Trophoblast cell (in vitro differentiated cells and primary cell): ENCODE results near the gene RLBP1.

Source experiments
- DNase-seq, 2 donors: peaks; one replicate each; pipeline ENCODE4 v3.0.0-alpha.2; 2016
- H2AFZ ChIP-seq: 2 replicates; pipeline ENCODE4 v1.6.1; 2013; ENCODE audit warnings: low read length, moderate library complexity, mild to moderate bottlenecking; ENCODE audit not compliant: insufficient read depth, poor library complexity
- H2AK5ac ChIP-seq: 2 replicates; pipeline ENCODE4 v1.6.1; 2013; ENCODE audit warnings: mild to moderate bottlenecking, low read length
- H2BK120ac ChIP-seq: 2 replicates; pipeline ENCODE4 v1.6.1; 2013; ENCODE audit warnings: low read length, mild to moderate bottlenecking, moderate library complexity; ENCODE audit not compliant: insufficient read depth, poor library complexity
- H2BK12ac ChIP-seq: 2 replicates; pipeline ENCODE4 v1.6.1; 2013; ENCODE audit warnings: mild to moderate bottlenecking, low read length, moderate library complexity
- H2BK5ac ChIP-seq: 2 replicates; pipeline ENCODE4 v1.6.1; 2013; ENCODE audit warnings: low read length, low read depth, moderate library complexity, mild to moderate bottlenecking; ENCODE audit not compliant: poor library complexity
- H3K14ac ChIP-seq: 2 replicates; pipeline ENCODE4 v1.6.1; 2013; ENCODE audit warnings: mild to moderate bottlenecking, low read length
- H3K18ac ChIP-seq: 2 replicates; pipeline ENCODE4 v1.6.1; 2013; ENCODE audit warnings: mild to moderate bottlenecking, low read length
- H3K23ac ChIP-seq: 2 replicates; pipeline ENCODE4 v1.6.1; 2013; ENCODE audit warnings: low read length
- H3K27ac ChIP-seq: 2 replicates; pipeline ENCODE4 v1.5.1; 2013; ENCODE audit warnings: low read depth, mild to moderate bottlenecking, inconsistent platforms, low read length, moderate library complexity
- H3K27me3 ChIP-seq: 2 replicates; pipeline ENCODE4 v1.6.1; 2013; ENCODE audit warnings: inconsistent platforms, mild to moderate bottlenecking, low read length, moderate library complexity; ENCODE audit not compliant: insufficient read depth
- H3K36me3 ChIP-seq, 2 experiments: 1 replicate in 1 of 2; 2 replicates in 1 of 2; pipeline ENCODE4 v1.6.1; 2013; ENCODE audit warnings: low read length in 2 of 2, mild to moderate bottlenecking in 2 of 2, moderate library complexity in 1 of 2; ENCODE audit not compliant: insufficient read depth in 2 of 2, control insufficient read depth in 1 of 2
- H3K4ac ChIP-seq: 2 replicates; pipeline ENCODE4 v1.6.1; 2013; ENCODE audit warnings: low read depth, mild to moderate bottlenecking, low read length, moderate library complexity
- H3K4me1 ChIP-seq, 2 experiments: 1 replicate in 1 of 2; 2 replicates in 1 of 2; pipeline ENCODE4 v1.6.1; 2013; ENCODE audit warnings: low read length in 2 of 2, mild to moderate bottlenecking in 2 of 2, moderate library complexity in 1 of 2; ENCODE audit not compliant: insufficient read depth in 2 of 2, control insufficient read depth in 1 of 2
- H3K4me2 ChIP-seq: 2 replicates; pipeline ENCODE4 v1.6.1; 2013; ENCODE audit warnings: inconsistent platforms, mild to moderate bottlenecking, low read length, moderate library complexity
- H3K4me3 ChIP-seq: 2 replicates; pipeline ENCODE4 v1.5.1; 2013; ENCODE audit warnings: mild to moderate bottlenecking, low read depth, low read length, inconsistent platforms
- H3K79me1 ChIP-seq: one replicate; pipeline ENCODE4 v1.6.1; 2013; ENCODE audit warnings: low read length
- H3K79me2 ChIP-seq: 2 replicates; pipeline ENCODE4 v1.6.1; 2013; ENCODE audit warnings: low read length, mild to moderate bottlenecking; ENCODE audit not compliant: control insufficient read depth, insufficient read depth, poor library complexity
- H3K9ac ChIP-seq: 2 replicates; pipeline ENCODE4 v1.6.1; 2013; ENCODE audit warnings: mild to moderate bottlenecking, low read length
- H3K9me3 ChIP-seq: 2 replicates; pipeline ENCODE4 v1.6.1; 2013; ENCODE audit warnings: low read depth, mild to moderate bottlenecking, control low read depth, inconsistent platforms, low read length; ENCODE audit not compliant: insufficient read depth
- H4K12ac ChIP-seq: 2 replicates; pipeline ENCODE4 v1.6.1; 2013; ENCODE audit warnings: low read depth, mild to moderate bottlenecking, low read length, moderate library complexity
- H4K8ac ChIP-seq: 2 replicates; pipeline ENCODE4 v1.6.1; 2013; ENCODE audit warnings: low read depth, mild to moderate bottlenecking, low read length, moderate library complexity
- H4K91ac ChIP-seq: one replicate; pipeline ENCODE4 v1.6.1; 2013; ENCODE audit warnings: low read depth, mild to moderate bottlenecking, low read length, moderate library complexity
- WGBS: extraction: QIAGEN DNeasy Blood & Tissue Kit; methylation state at CpG from one replicate; pipeline ENCODE4 v1.1.7; 2013; ENCODE audit warnings: missing lambda C conversion rate; ENCODE audit not compliant: insufficient read length, insufficient coverage; ENCODE audit errors: extremely low coverage; 5-methylcytosine and 5-hydroxymethylcytosine counted together

RLBP1 gene

DNA sequence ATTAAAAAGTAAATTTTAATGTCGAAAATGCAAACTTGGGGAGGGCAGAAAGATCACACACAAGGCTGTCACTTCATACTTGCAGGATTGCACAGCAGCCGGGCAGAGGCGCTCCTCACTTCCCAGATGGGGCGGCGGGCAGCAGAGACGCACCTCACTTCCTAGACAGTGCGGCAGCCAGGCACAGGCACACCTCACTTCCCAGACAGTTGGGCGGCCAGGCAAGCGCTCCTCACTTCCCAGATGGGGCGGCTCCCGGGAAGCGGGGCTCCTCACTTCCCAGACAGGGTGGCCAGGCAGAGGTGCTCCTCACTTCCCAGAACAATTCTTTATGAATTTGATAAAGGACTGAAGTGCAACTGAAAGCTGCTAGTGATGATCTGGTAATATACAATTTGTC is 21.2 kb downstream of the RLBP1 start:
- Histone ChIP-seq H3K4me3 (no peak overlapping the region), H3K4me1 (peaks cover 0 to 6% of the 10 kb centered on the region in 2 experiments), H2BK120ac (no peak overlapping the region), H3K23ac (no peak overlapping the region), H3K18ac (no peak overlapping the region), H3K9me3 (no peaks in the 10 kb centered on the region), H2BK12ac (no peak overlapping the region), H3K4me2 (no peak overlapping the region), H3K4ac (no peak overlapping the region), H3K27me3 (no peaks in the 10 kb centered on the region), H3K79me2 (no peaks in the 10 kb centered on the region), H4K91ac (no peak overlapping the region), H3K14ac (no peak overlapping the region), H2AK5ac (no peak overlapping the region), H4K8ac (no peak overlapping the region), H4K12ac (no peak overlapping the region), H2BK5ac (no peak overlapping the region), H3K9ac (no peak overlapping the region), H2AFZ (no peak overlapping the region), H3K79me1 (no peaks in the 10 kb centered on the region), H3K27ac (no peak overlapping the region), H3K36me3 (peaks cover 2 to 4% of the 10 kb centered on the region in 2 experiments)
- no peak for DNase-seq
- WGBS: no CpG with 5 or more reads among the region's 12 CpGs

DNA sequence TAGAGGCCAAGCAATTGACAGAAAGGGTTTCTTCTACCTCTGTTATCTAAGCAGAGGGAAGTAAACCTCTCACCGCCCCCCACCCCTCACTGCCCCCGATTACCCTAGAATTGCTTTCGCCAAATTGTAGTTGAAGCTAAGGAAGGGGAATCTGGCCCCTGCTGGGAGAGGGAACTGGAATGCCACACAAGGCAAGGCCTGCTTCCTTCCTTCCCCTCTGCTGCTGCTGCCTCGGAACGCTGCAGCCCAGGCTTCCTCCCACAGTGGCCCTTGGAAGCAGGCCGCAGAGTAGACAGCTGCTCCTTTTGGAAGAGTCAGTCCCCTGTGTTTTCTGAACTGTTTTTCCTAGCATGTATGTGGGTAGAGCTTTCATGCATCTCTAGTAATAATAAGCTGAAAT is 21.6 kb downstream of the RLBP1 start:
- no peak overlapping the region for H3K4me2 ChIP-seq
- H2BK12ac ChIP-seq: no peak overlapping the region
- H3K14ac ChIP-seq: no peak overlapping the region
- H4K91ac ChIP-seq: no peak overlapping the region
- no peak overlapping the region for H2AFZ ChIP-seq
- H2AK5ac ChIP-seq: no peak overlapping the region
- no peak overlapping the region for H3K4me3 ChIP-seq
- no peak overlapping the region for H4K12ac ChIP-seq
- H4K8ac ChIP-seq: no peak overlapping the region
- no CpG with 5 or more reads among the region's 6 CpGs for WGBS
- H2BK120ac ChIP-seq: no peak overlapping the region
- peaks cover 0 to 6% of the 10 kb centered on the region in 2 experiments for H3K4me1 ChIP-seq
- H3K27me3 ChIP-seq: no peaks in the 10 kb centered on the region
- no peak for DNase-seq
- no peak overlapping the region for H2BK5ac ChIP-seq
- H3K36me3 ChIP-seq: peaks cover 5 to 8% of the 10 kb centered on the region in 2 experiments
- no peak overlapping the region for H3K23ac ChIP-seq
- no peak overlapping the region for H3K18ac ChIP-seq
- H3K79me2 ChIP-seq: no peaks in the 10 kb centered on the region
- H3K27ac ChIP-seq: no peak overlapping the region
- no peaks in the 10 kb centered on the region for H3K9me3 ChIP-seq
- H3K4ac ChIP-seq: no peak overlapping the region
- H3K9ac ChIP-seq: no peak overlapping the region
- no peaks in the 10 kb centered on the region for H3K79me1 ChIP-seq

- Histone ChIP-seq H3K4me3 (no peak overlapping the region), H4K12ac (no peak overlapping the region), H2AK5ac (no peak overlapping the region), H2AFZ (no peak overlapping the region), H3K27ac (no peak overlapping the region), H2BK120ac (no peak overlapping the region), H3K79me1 (no peaks in the 10 kb centered on the region), H3K14ac (no peak overlapping the region), H3K4me2 (no peak overlapping the region), H2BK12ac (no peak overlapping the region), H3K9ac (no peak overlapping the region), H3K4me1 (peaks cover 0 to 6% of the 10 kb centered on the region in 2 experiments), H3K36me3 (peaks cover 5 to 8% of the 10 kb centered on the region in 2 experiments), H3K23ac (no peak overlapping the region), H3K27me3 (no peaks in the 10 kb centered on the region), H3K4ac (no peak overlapping the region), H3K18ac (no peak overlapping the region), H2BK5ac (no peak overlapping the region), H4K91ac (no peak overlapping the region), H3K79me2 (no peaks in the 10 kb centered on the region), H3K9me3 (no peaks in the 10 kb centered on the region), H4K8ac (no peak overlapping the region)
- WGBS: no CpG with 5 or more reads among the region's 3 CpGs
- no peak for DNase-seq
These were observed 22.4 kb downstream of the RLBP1 start for GRCh38 chr15:89198934-89199333.

DNA sequence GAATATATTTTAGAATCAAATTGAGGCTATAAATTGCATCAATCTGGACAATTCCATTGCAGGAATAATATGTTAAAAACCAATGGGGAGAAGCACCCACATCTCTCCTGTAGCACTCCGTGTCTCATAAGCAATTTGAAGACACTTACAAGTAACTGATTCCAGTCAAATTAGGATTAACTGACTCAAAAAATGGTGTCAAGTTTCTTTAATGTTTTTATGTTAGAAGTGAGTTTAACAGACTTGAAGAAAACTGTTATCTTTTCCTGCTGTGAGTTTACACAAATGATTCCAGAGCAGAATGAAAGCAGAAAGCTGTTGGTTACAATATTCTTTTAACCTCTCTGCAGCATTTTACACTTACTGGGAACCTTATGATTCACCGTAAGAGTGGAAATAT is 23.2 kb downstream of the RLBP1 start:
- H3K4ac ChIP-seq: no peak overlapping the region
- H3K27me3 ChIP-seq: no peaks in the 10 kb centered on the region
- no peaks in the 10 kb centered on the region for H3K79me2 ChIP-seq
- H3K14ac ChIP-seq: no peak overlapping the region
- peaks cover 7 to 10% of the 10 kb centered on the region in 2 experiments for H3K36me3 ChIP-seq
- no peak overlapping the region for H2BK5ac ChIP-seq
- H3K4me1 ChIP-seq: peaks cover 0 to 6% of the 10 kb centered on the region in 2 experiments
- no peak overlapping the region for H3K4me2 ChIP-seq
- H2AFZ ChIP-seq: no peak overlapping the region
- no peak for DNase-seq
- H2AK5ac ChIP-seq: no peak overlapping the region
- no peaks in the 10 kb centered on the region for H3K9me3 ChIP-seq
- no CpG with 5 or more reads among the region's 2 CpGs for WGBS
- H3K79me1 ChIP-seq: no peaks in the 10 kb centered on the region
- no peak overlapping the region for H2BK12ac ChIP-seq
- H4K91ac ChIP-seq: no peak overlapping the region
- H4K12ac ChIP-seq: no peak overlapping the region
- H3K18ac ChIP-seq: no peak overlapping the region
- no peak overlapping the region for H2BK120ac ChIP-seq
- H3K9ac ChIP-seq: no peak overlapping the region
- no peak overlapping the region for H3K27ac ChIP-seq
- no peak overlapping the region for H4K8ac ChIP-seq
- H3K4me3 ChIP-seq: no peak overlapping the region
- H3K23ac ChIP-seq: no peak overlapping the region
